Adipocyte (in vitro differentiated cells): ENCODE measurements around the gene EFCAB14.
"Not testable (repeated sequence)": the region's sequence is repeated elsewhere in the genome, so short reads cannot be mapped to it uniquely, and the experiment has no call there.

Experiments
- DNase-seq: peaks from one replicate; pipeline ENCODE4 v3.0.0-alpha.2; 2015; ENCODE audit warnings: low read depth
- H3K27me3 ChIP-seq: replicated peaks from 2 replicates; pipeline ENCODE4 v1.7.0; 2013; ENCODE audit warnings: mild to moderate bottlenecking, low read length, moderate library complexity; ENCODE audit not compliant: control insufficient read depth, insufficient read depth
- H3K36me3 ChIP-seq: 2 replicates; pipeline ENCODE4 v1.7.0; 2013; ENCODE audit warnings: low read length, mild to moderate bottlenecking, moderate library complexity; ENCODE audit not compliant: control insufficient read depth, insufficient read depth, severe bottlenecking
- H3K4me1 ChIP-seq: 2 replicates; pipeline ENCODE4 v1.7.0; 2013; ENCODE audit warnings: mild to moderate bottlenecking, low read length, moderate library complexity; ENCODE audit not compliant: control insufficient read depth, insufficient read depth
- H3K4me3 ChIP-seq: 2 replicates; pipeline ENCODE4 v1.7.0; 2013; ENCODE audit warnings: mild to moderate bottlenecking, low read length, moderate library complexity
- H3K9ac ChIP-seq: 2 replicates; pipeline ENCODE4 v1.7.0; 2013; ENCODE audit warnings: mild to moderate bottlenecking, low read length, moderate library complexity
- H3K9me3 ChIP-seq: 2 replicates; pipeline ENCODE4 v1.7.0; 2013; ENCODE audit warnings: mild to moderate bottlenecking, low read length, moderate library complexity; ENCODE audit not compliant: control insufficient read depth

The EFCAB14 gene

GRCh38 chr1:46651152-46651551 lies 67.8 kb downstream of the EFCAB14 start:
- not testable (repeated sequence) for H3K9ac ChIP-seq, H3K4me3 ChIP-seq, H3K27me3 ChIP-seq, DNase-seq
- peaks cover 18% of the 10 kb centered on the region for H3K4me1 ChIP-seq
- peaks cover 58% of the 10 kb centered on the region for H3K36me3 ChIP-seq
- H3K9me3 ChIP-seq: peaks cover 11% of the 10 kb centered on the region

- Histone ChIP-seq H3K27me3 (no peaks in the 10 kb centered on the region), H3K4me1 (peaks cover 18% of the 10 kb centered on the region), H3K9me3 (peaks cover 11% of the 10 kb centered on the region), H3K36me3 (peaks cover 56% of the 10 kb centered on the region), H3K9ac (no peak overlapping the region), H3K4me3 (no peak overlapping the region)
- no peak for DNase-seq
Measured at GRCh38 chr1:46650491-46650890, 68.4 kb downstream of the EFCAB14 start.

- H3K9ac ChIP-seq: no peak overlapping the region
- H3K4me1 ChIP-seq: peaks cover 18% of the 10 kb centered on the region
- no peak overlapping the region for H3K4me3 ChIP-seq
- peaks cover 51% of the 10 kb centered on the region for H3K36me3 ChIP-seq
- no peak for DNase-seq
- no peaks in the 10 kb centered on the region for H3K27me3 ChIP-seq
- H3K9me3 ChIP-seq: peaks cover 8% of the 10 kb centered on the region
Measured at GRCh38 chr1:46649764-46650163, 69.2 kb downstream of the EFCAB14 start.

GRCh38 chr1:46647611-46648010 lies 71.3 kb downstream of the EFCAB14 start:
- peaks cover 8% of the 10 kb centered on the region for H3K9me3 ChIP-seq
- peaks cover 19% of the 10 kb centered on the region for H3K4me1 ChIP-seq
- no peaks in the 10 kb centered on the region for H3K27me3 ChIP-seq
- H3K4me3 ChIP-seq: no peak overlapping the region
- H3K36me3 ChIP-seq: peaks cover 47% of the 10 kb centered on the region
- no peak overlapping the region for H3K9ac ChIP-seq
- DNase-seq: no peak

GRCh38 chr1:46646844-46647243 lies 72.1 kb downstream of the EFCAB14 start:
- H3K27me3 ChIP-seq: no peaks in the 10 kb centered on the region
- DNase-seq: no peak
- H3K9ac ChIP-seq: no peak overlapping the region
- peaks cover 24% of the 10 kb centered on the region for H3K4me1 ChIP-seq
- no peak overlapping the region for H3K4me3 ChIP-seq
- peaks cover 8% of the 10 kb centered on the region for H3K9me3 ChIP-seq
- H3K36me3 ChIP-seq: peaks cover 40% of the 10 kb centered on the region

- no peak for DNase-seq
Measured at GRCh38 chr1:46646331-46646730, 72.6 kb downstream of the EFCAB14 start.

GRCh38 chr1:46645815-46646214 lies 73.1 kb downstream of the EFCAB14 start:
- DNase-seq: no peak
- Histone ChIP-seq H3K9ac (no peak overlapping the region), H3K4me1 (peaks cover 24% of the 10 kb centered on the region), H3K36me3 (peaks cover 42% of the 10 kb centered on the region), H3K27me3 (no peaks in the 10 kb centered on the region), H3K9me3 (peaks cover 8% of the 10 kb centered on the region), H3K4me3 (no peak overlapping the region)

More at GRCh38 chr1:46646331-46646730, 72.6 kb downstream of the EFCAB14 start:
- Histone ChIP-seq H3K9me3 (peaks cover 8% of the 10 kb centered on the region), H3K4me1 (peaks cover 24% of the 10 kb centered on the region), H3K9ac (no peak overlapping the region), H3K4me3 (no peak overlapping the region), H3K27me3 (no peaks in the 10 kb centered on the region), H3K36me3 (peaks cover 41% of the 10 kb centered on the region)

GRCh38 chr1:46643368-46643775 lies 75.5 kb downstream of the EFCAB14 start:
- Histone ChIP-seq H3K4me1 (peaks cover 24% of the 10 kb centered on the region), H3K4me3 (peak overlapping the region; percentile 0), H3K27me3 (no peaks in the 10 kb centered on the region), H3K9ac (peak overlapping the region; percentile 24), H3K36me3 (peaks cover 19% of the 10 kb centered on the region), H3K9me3 (peaks cover 8% of the 10 kb centered on the region)
- peak; percentile 76 for DNase-seq

GRCh38 chr1:46642115-46642680 lies 76.7 kb downstream of the EFCAB14 start:
- no peaks in the 10 kb centered on the region for H3K27me3 ChIP-seq
- no peak for DNase-seq
- H3K4me3 ChIP-seq: no peak overlapping the region
- peaks cover 2% of the 10 kb centered on the region for H3K9me3 ChIP-seq
- H3K4me1 ChIP-seq: peaks cover 32% of the 10 kb centered on the region
- no peak overlapping the region for H3K9ac ChIP-seq
- H3K36me3 ChIP-seq: peaks cover 9% of the 10 kb centered on the region

- peaks cover 24% of the 10 kb centered on the region for H3K36me3 ChIP-seq
Measured at GRCh38 chr1:46639547-46639946, 79.4 kb downstream of the EFCAB14 start.

GRCh38 chr1:46638921-46639320 lies 80.0 kb downstream of the EFCAB14 start:
- no peak for DNase-seq
- H3K36me3 ChIP-seq: peaks cover 30% of the 10 kb centered on the region
- H3K9ac ChIP-seq: no peak overlapping the region
- H3K27me3 ChIP-seq: no peaks in the 10 kb centered on the region
- H3K4me1 ChIP-seq: peaks cover 33% of the 10 kb centered on the region
- no peak overlapping the region for H3K4me3 ChIP-seq
- H3K9me3 ChIP-seq: no peaks in the 10 kb centered on the region

More at GRCh38 chr1:46639547-46639946, 79.4 kb downstream of the EFCAB14 start:
- DNase-seq: no peak
- Histone ChIP-seq H3K9me3 (no peaks in the 10 kb centered on the region), H3K4me1 (peaks cover 37% of the 10 kb centered on the region), H3K4me3 (no peak overlapping the region), H3K9ac (no peak overlapping the region), H3K27me3 (no peaks in the 10 kb centered on the region)
